Tibial nerve (tissue), 3 donors: ENCODE results near the gene AFF3.

Source experiments
- CTCF ChIP-seq, 5 experiments: fragments of 200-600 bp in 3 of 5; fragments of 450-650 bp in 2 of 5; sonication (generic) in 3 of 5; IDR thresholded peaks; one replicate each; pipeline ENCODE4 v1.5.1; 2016 to 2019; ENCODE audit warnings: antibody characterized with exemption in 5 of 5, mild to moderate bottlenecking in 3 of 5, moderate library complexity in 2 of 5
- POLR2A ChIP-seq, 2 donors: fragments of 450-650 bp; IDR thresholded peaks; one replicate each; pipeline ENCODE4 v1.6.1; 2017; ENCODE audit warnings: antibody characterized with exemption in 2 of 2, mild to moderate bottlenecking in 2 of 2, moderate library complexity in 2 of 2

GRCh38 chr2:100135415-100135814, 7.0 kb downstream of the AFF3 start:
- TF ChIP-seq CTCF (IDR thresholded peaks at IDR 0.05), result no peak
- TF ChIP-seq POLR2A (IDR thresholded peaks at IDR 0.05), result no peak
